Esophagus squamous epithelium (tissue), 5 donors: ENCODE results near the gene STK40. TPM values are rescaled to one million over a fixed set of nuclear protein-coding genes. Genes with fewer than 3 reads are reported as not detected.

ENCODE experiments used
- DNase-seq: peaks from one replicate; lab custom pipeline; 2025; lab: John Stamatoyannopoulos, UW
- H3K27ac ChIP-seq, 4 donors: fragments of 200-600 bp; sonication (generic); one replicate each; pipeline ENCODE4 v1.5.1; 2016 to 2019; ENCODE audit warnings: mild to moderate bottlenecking in 1 of 4
- H3K27me3 ChIP-seq, 4 donors: fragments of 200-600 bp; sonication (generic); 1 replicate in 3 of 4; 2 replicates in 1 of 4; pipeline versions ENCODE4 v1.5.1 to v1.6.0; 2017 to 2021; ENCODE audit warnings: antibody characterized with exemption in 1 of 4
- H3K36me3 ChIP-seq, 3 donors: fragments of 200-600 bp; sonication (generic); one replicate each; pipeline ENCODE4 v1.5.1; 2016 to 2019
- H3K4me1 ChIP-seq, 3 donors: fragments of 200-600 bp; sonication (generic); one replicate each; pipeline ENCODE4 v1.5.1; 2017 to 2019
- H3K4me3 ChIP-seq, 4 donors: fragments of 200-600 bp; sonication (generic); 1 replicate in 3 of 4; 2 replicates in 1 of 4; pipeline ENCODE4 v1.5.1; 2016 to 2019; ENCODE audit warnings: mild to moderate bottlenecking in 2 of 4, moderate library complexity in 1 of 4
- H3K9me3 ChIP-seq, 3 donors: fragments of 200-600 bp; sonication (generic); one replicate each; pipeline ENCODE4 v1.5.1; 2016 to 2019
- POLR2A ChIP-seq, 4 donors: fragments of 450-650 bp; IDR thresholded peaks; one replicate each; pipeline ENCODE4 v1.6.1; 2017; ENCODE audit warnings: antibody characterized with exemption in 4 of 4, mild to moderate bottlenecking in 4 of 4, moderate library complexity in 3 of 4
- WGBS, 2 donors: methylation state at CpG; one replicate each; pipeline ENCODE4 v1.1.5; 2018; 5-methylcytosine and 5-hydroxymethylcytosine counted together
- intact Hi-C: fragments of 100-400 bp; cut with DNase I; formaldehyde crosslinking; loops from one replicate; pipeline ENCODE4 v1.15.0; 2022
- total RNA-seq, 4 donors: library from RNA; depleted of rRNA; stranded (reverse); fragments of >200 nt; gene quantifications; one replicate each; pipeline ENCODE4 v1.1.0, GENCODE V29; 2016
- TF ChIP-seq, protein P1 (sequence below), 6 experiments: fragments of 450-650 bp in 4 of 6; fragments of 200-600 bp in 2 of 6; sonication (generic) in 2 of 6; IDR thresholded peaks; one replicate each; pipeline ENCODE4 v1.5.1; 2016 to 2019; ENCODE audit warnings: antibody characterized with exemption in 6 of 6, mild to moderate bottlenecking in 4 of 6, moderate library complexity in 4 of 6
- donor health status: DM: yes; HTN: yes; CAD: no.

The STK40 gene
- total RNA-seq, 4 donors from 2014 or later, result 34.5 to 59.7 (median 42.3) TPM

DNA sequence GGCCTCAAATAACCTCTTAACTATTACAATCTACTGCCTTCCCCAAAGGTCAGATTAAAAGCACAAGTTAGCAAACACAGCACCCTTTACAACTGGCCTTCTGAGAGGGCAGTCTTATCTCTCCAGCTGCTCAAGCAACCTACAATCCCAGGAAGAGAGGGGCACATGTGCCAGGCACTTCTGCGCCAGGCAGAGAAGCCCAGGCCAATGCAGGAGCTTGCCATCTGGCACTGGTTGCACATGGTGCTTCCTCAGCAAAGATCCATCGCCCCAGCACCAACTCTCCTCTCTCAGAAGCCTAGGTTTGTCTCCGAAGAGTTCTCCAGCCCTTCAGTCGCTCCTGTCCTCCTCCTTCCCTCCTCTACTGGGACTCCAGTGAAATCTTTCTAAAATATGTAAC lies 2.5 kb downstream of the STK40 start:
- Histone ChIP-seq H3K9me3 (no peaks in the 10 kb centered on the region), H3K4me3 (peak overlapping the region in 1 of 4 donors; percentile 1), H3K27ac (peak overlapping the region in 1 of 4 donors; percentile 98), H3K4me1 (peaks cover 27 to 77% (median 40%) of the 10 kb centered on the region in 3 donors), H3K27me3 (no peaks in the 10 kb centered on the region), H3K36me3 (peaks cover 0 to 26% (median 0%) of the 10 kb centered on the region in 3 donors)
- no peak for DNase-seq
- no peak for TF ChIP-seq POLR2A (IDR thresholded peaks at IDR 0.05)
- TF ChIP-seq, protein P1, sequence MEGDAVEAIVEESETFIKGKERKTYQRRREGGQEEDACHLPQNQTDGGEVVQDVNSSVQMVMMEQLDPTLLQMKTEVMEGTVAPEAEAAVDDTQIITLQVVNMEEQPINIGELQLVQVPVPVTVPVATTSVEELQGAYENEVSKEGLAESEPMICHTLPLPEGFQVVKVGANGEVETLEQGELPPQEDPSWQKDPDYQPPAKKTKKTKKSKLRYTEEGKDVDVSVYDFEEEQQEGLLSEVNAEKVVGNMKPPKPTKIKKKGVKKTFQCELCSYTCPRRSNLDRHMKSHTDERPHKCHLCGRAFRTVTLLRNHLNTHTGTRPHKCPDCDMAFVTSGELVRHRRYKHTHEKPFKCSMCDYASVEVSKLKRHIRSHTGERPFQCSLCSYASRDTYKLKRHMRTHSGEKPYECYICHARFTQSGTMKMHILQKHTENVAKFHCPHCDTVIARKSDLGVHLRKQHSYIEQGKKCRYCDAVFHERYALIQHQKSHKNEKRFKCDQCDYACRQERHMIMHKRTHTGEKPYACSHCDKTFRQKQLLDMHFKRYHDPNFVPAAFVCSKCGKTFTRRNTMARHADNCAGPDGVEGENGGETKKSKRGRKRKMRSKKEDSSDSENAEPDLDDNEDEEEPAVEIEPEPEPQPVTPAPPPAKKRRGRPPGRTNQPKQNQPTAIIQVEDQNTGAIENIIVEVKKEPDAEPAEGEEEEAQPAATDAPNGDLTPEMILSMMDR (IDR thresholded peaks at IDR 0.05), result no peak
- intact Hi-C loops, result no loop called here
- 67 to 93% methylated on average over 3 to 4 of the region's 4 CpGs for WGBS, 2 donors

DNA sequence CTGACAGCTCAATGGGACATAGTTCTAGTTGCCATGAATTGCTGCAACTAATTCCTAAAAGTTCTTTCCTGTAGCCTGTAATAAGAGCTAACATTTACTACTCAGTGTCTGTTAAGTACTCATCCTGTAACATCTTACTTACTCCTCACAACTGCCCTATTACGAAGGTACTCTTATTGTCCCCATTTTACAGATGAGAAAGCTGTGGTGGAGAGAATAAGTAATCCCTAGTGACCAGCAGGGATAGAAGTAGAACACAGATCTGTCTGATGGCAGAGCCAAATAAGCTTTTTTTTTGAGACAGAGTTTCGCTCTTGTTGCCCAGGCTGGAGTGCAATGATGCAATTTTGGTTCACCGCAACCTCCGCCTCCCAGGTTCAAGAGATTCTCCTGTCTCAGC lies 3.1 kb downstream of the STK40 start:
- H3K27me3 ChIP-seq, result no peaks in the 10 kb centered on the region
- no peak overlapping the region for H3K27ac ChIP-seq
- DNase-seq, result no peak
- H3K4me1 ChIP-seq, result peaks cover 27 to 77% (median 34%) of the 10 kb centered on the region in 3 donors
- H3K4me3 ChIP-seq, result no peak overlapping the region
- intact Hi-C loops, result no loop called here
- H3K36me3 ChIP-seq, result peaks cover 0 to 32% (median 0%) of the 10 kb centered on the region in 3 donors
- TF ChIP-seq, protein P1 (IDR thresholded peaks at IDR 0.05), result no peak
- TF ChIP-seq POLR2A (IDR thresholded peaks at IDR 0.05), result no peak
- 81 to 95% methylated on average over 4 of the region's 4 CpGs for WGBS, 2 donors
- no peaks in the 10 kb centered on the region for H3K9me3 ChIP-seq

GRCh38 chr1:36382231-36382630 lies 3.5 kb downstream of the STK40 start:
- Histone ChIP-seq H3K4me1 (peaks cover 27 to 76% (median 29%) of the 10 kb centered on the region in 3 donors), H3K27ac (no peak overlapping the region), H3K27me3 (no peaks in the 10 kb centered on the region), H3K36me3 (peaks cover 0 to 34% (median 0%) of the 10 kb centered on the region in 3 donors), H3K4me3 (no peak overlapping the region), H3K9me3 (no peaks in the 10 kb centered on the region)
- TF ChIP-seq, protein P1 (IDR thresholded peaks at IDR 0.05), result no peak
- TF ChIP-seq POLR2A (IDR thresholded peaks at IDR 0.05), result no peak
- intact Hi-C loops, result no loop called here
- WGBS, 2 donors, result 94 to 96% methylated on average over 9 of the region's 9 CpGs
- DNase-seq, result no peak

GRCh38 chr1:36381405-36381804 lies 4.3 kb downstream of the STK40 start:
- Histone ChIP-seq H3K27me3 (no peaks in the 10 kb centered on the region), H3K9me3 (no peaks in the 10 kb centered on the region), H3K4me3 (no peak overlapping the region), H3K36me3 (peaks cover 0 to 34% (median 0%) of the 10 kb centered on the region in 3 donors), H3K4me1 (peaks cover 20 to 72% (median 23%) of the 10 kb centered on the region in 3 donors), H3K27ac (no peak overlapping the region)
- DNase-seq, result no peak
- TF ChIP-seq, protein P1 (IDR thresholded peaks at IDR 0.05), result no peak
- no peak for TF ChIP-seq POLR2A (IDR thresholded peaks at IDR 0.05)
- intact Hi-C loops, result no loop called here
- 86 to 92% methylated on average over 5 of the region's 5 CpGs for WGBS, 2 donors

DNA sequence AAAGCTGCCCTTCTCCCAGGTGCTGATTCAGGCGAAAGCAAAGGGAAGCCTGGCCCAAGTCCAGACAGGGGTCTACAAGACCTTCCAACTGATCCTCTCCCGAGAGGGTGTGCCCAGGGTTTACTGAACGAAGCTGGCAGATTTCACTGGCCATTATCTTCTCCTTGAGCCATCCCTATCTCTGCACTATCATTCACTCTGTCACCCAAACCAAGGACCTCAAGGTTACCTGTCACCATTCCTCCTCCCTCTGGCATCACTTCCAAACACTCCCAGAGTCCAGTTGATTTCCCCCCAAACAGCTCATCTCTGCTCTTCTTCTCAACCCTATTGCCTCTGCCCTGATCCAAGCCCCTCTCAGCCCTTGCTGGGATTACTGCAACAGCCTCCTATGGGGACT lies 4.9 kb downstream of the STK40 start:
- Histone ChIP-seq H3K36me3 (peaks cover 0 to 34% (median 0%) of the 10 kb centered on the region in 3 donors), H3K9me3 (no peaks in the 10 kb centered on the region), H3K4me3 (no peak overlapping the region), H3K4me1 (peaks cover 20 to 78% (median 24%) of the 10 kb centered on the region in 3 donors), H3K27ac (peak overlapping the region in 2 of 4 donors; percentile 26 to 51), H3K27me3 (no peaks in the 10 kb centered on the region)
- intact Hi-C loops, result no loop called here
- no peak for TF ChIP-seq POLR2A (IDR thresholded peaks at IDR 0.05)
- TF ChIP-seq, protein P1 (IDR thresholded peaks at IDR 0.05), result no peak
- DNase-seq, result no peak
- WGBS, 2 donors, result 84 to 88% methylated on average over 3 of the region's 3 CpGs
